GM12872 (cell line): ENCODE measurements around the gene CHST5.

Experiments
- CTCF ChIP-seq: IDR thresholded peaks from 3 replicates; pipeline ENCODE4 v1.5.1; 2011; ENCODE audit warnings: low read depth, mild to moderate bottlenecking, low read length, moderate library complexity; ENCODE audit not compliant: insufficient read depth

The CHST5 gene

GRCh38 chr16:75506107-75506506, 29.8 kb downstream of the CHST5 start:
- TF ChIP-seq CTCF = no peak

DNA sequence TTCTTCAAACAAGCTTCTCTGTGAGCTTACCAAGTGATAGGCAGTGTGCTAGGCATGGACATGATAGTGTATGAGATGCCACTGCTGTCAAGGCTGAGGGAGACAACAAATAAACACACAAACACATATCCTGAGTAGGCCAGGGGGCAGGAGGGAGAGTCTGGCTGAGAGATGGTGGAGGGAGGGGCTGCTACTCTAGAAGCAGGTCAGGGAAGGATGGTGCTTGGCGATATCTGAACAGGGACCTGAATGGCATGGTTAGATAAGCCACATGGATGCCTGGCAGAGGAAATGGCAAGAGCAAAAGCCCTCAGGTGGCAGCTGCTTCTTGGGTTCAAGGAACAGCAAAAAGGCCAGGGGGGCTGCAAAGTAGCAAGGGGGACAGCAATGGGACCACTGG, 32.1 kb downstream of the CHST5 start:
- no peak for TF ChIP-seq CTCF

- TF ChIP-seq CTCF = no peak
Observed at GRCh38 chr16:75502916-75503605, 32.8 kb downstream of the CHST5 start.

DNA sequence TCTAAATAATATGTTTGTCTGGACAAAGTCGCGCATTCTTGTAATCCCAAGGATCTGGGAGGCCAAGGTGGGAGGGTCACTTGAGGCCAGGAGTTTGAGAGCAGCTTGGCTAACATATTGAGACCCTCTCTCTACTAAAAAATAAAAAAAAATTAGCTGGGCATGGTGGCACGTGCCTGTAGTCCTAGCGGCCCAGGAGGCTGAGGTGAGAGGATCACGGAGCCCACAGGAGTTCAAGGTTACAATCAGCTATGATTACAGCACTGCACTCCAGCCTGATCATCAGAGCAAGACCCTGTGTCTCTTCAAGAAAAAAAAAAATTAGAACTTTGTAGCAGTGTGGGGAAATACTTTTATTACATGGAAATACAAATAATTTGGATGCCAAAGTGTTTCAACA, 34.5 kb downstream of the CHST5 start:
- no peak for TF ChIP-seq CTCF

DNA sequence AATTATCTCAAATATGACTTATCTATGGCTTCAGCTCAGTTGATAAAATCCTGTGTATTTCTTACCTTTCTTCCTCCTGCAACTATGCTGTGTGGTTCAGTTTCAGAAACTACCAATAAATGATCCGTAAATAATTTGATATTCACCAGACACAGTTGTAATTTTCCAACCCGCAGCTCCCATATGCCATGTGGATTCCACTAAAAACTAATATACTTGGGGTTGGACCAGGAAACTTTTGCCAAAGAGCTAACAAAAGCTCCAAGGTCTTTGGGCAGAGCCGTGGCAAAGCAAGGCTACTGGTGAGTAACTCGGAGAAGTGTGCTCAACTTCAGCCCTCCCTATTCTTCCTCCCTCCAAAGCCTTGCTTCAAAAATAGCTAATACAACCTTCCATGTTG, 38.4 kb downstream of the CHST5 start:
- TF ChIP-seq CTCF = no peak

- no peak for TF ChIP-seq CTCF
Observed at GRCh38 chr16:75495076-75495674, 40.7 kb downstream of the CHST5 start, which contains the start of gene CHST6. TSS of gene CHST6 (minus strand) at chr16:75495441. CDS start at chr16:75479828, 15,613 bp downstream.

- TF ChIP-seq CTCF = no peak
Observed at GRCh38 chr16:75494661-75495075, 41.2 kb downstream of the CHST5 start.
